Prostate gland (tissue), 2 donors: ENCODE results near the gene SNAPC2.

Source experiments
- CTCF ChIP-seq, 4 experiments: fragments of 200-600 bp in 2 of 4; fragments of 450-650 bp in 2 of 4; sonication (generic) in 2 of 4; IDR thresholded peaks; 1 replicate in 3 of 4; 2 replicates in 1 of 4; pipeline ENCODE4 v1.5.1; 2016 to 2019; ENCODE audit warnings: antibody characterized with exemption in 4 of 4, mild to moderate bottlenecking in 2 of 4, moderate library complexity in 2 of 4
- POLR2AphosphoS5 ChIP-seq: sonication (generic); formaldehyde crosslinking; IDR thresholded peaks from one replicate; pipeline ENCODE4 v1.6.1; 2017; ENCODE audit warnings: antibody characterized with exemption

GRCh38 chr19:7933828-7934725 lies 13.9 kb downstream of the SNAPC2 start:
- TF ChIP-seq CTCF (IDR thresholded peaks at IDR 0.05): no peak
- TF ChIP-seq POLR2AphosphoS5: no peak
